ENCODE results near the gene TBC1D9.

TBC1D9 gene

DNA sequence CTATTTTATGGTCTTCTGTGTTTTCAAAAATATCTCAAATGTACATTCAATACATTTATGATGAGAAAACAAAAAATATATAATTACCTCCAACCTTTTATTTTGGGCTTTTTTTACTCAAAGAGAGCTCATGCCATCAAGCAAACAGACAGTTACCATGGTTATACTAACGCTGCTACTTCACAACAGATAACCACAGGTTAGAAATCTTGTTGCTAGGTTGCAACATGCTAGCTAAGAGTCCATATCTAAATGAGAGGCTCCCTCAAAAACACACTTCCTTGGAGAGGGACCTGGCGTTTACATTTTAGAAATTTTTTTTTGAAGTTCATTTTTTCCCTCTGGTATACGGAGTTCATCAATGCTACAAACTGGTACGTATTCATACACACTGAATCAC is 44.3 kb downstream of the TBC1D9 start:
- Histone ChIP-seq H3K79me2 (ENCODE audit: control insufficient read depth, low read length) (no peaks in the 10 kb centered on the region), H3F3A (ENCODE audit: control insufficient read depth, insufficient read depth) (no peaks in the 10 kb centered on the region), H3K36me3 (ENCODE audit: control insufficient read depth, low read length) (no peaks in the 10 kb centered on the region), H3K27ac (ENCODE audit: low read depth, low read length) (no peak overlapping the region), H4K20me1 (ENCODE audit: control insufficient read depth, insufficient read depth, low read depth, low read length) (no peaks in the 10 kb centered on the region), H3K4me1 (ENCODE audit: control insufficient read depth, low read length) (peaks cover 9% of the 10 kb centered on the region), H3K27me3 (ENCODE audit: control insufficient read depth, low read length) (no peaks in the 10 kb centered on the region), H3K4me2 (ENCODE audit: low read length) (no peak overlapping the region), H3K4me3 (ENCODE audit: low read length) (no peak overlapping the region), H3K9me3 (ENCODE audit: control insufficient read depth, insufficient read depth, low read length) (no peaks in the 10 kb centered on the region), H3K9me2 (replicated peaks; ENCODE audit: control insufficient read depth, low read length) (no peaks in the 10 kb centered on the region)
- TF ChIP-seq, protein P1, sequence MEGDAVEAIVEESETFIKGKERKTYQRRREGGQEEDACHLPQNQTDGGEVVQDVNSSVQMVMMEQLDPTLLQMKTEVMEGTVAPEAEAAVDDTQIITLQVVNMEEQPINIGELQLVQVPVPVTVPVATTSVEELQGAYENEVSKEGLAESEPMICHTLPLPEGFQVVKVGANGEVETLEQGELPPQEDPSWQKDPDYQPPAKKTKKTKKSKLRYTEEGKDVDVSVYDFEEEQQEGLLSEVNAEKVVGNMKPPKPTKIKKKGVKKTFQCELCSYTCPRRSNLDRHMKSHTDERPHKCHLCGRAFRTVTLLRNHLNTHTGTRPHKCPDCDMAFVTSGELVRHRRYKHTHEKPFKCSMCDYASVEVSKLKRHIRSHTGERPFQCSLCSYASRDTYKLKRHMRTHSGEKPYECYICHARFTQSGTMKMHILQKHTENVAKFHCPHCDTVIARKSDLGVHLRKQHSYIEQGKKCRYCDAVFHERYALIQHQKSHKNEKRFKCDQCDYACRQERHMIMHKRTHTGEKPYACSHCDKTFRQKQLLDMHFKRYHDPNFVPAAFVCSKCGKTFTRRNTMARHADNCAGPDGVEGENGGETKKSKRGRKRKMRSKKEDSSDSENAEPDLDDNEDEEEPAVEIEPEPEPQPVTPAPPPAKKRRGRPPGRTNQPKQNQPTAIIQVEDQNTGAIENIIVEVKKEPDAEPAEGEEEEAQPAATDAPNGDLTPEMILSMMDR (IDR thresholded peaks at IDR 0.05; ENCODE audit: low read depth, low read length, poor library complexity, severe bottlenecking), result no peak
- no peak for TF ChIP-seq EZH2phosphoT487 (IDR thresholded peaks at IDR 0.05; ENCODE audit: borderline replicate concordance, low read length)

DNA sequence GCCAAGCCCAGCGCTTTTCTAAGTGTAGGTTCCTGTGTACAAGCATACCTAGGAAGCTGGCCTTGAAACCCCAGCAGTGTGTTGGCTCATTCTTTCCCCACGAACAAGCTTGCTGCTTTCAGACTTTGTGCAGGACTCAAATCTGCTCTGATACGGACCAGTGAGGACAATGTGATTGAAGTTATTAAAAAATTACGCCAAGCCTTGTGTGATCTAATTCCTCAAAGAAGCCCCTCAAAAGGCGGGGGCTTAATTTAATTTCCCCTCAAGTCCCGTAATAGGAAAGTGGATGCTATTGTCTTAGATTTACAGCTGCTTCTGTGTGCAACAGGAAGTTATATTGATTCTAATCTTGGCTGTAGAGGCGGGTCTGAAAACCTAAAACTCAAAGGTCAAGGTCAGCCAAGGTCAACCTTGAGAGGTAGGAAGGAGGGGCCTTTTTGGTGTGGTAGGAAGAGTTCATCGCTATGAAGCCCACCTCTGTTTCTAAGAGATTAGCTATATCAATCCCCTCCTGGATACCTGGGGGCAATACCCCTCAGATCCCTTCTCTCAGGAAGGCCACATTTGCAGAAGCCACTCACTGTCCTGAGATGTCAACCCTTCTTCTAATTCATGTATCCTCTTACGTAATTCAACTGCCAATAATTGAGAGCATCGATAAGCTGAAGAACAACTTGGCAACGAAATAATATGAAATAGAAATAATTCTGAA is 45.1 kb downstream of the TBC1D9 start:
- TF ChIP-seq EZH2phosphoT487 (IDR thresholded peaks at IDR 0.05; ENCODE audit: borderline replicate concordance, low read length), result no peak
- TF ChIP-seq, protein P1 (IDR thresholded peaks at IDR 0.05; ENCODE audit: low read depth, low read length, poor library complexity, severe bottlenecking), result no peak
- Histone ChIP-seq H3K27ac (ENCODE audit: low read depth, low read length) (no peak overlapping the region), H3K4me2 (ENCODE audit: low read length) (0 out of 2 replicates have a peak overlapping the region, but pooled peaks have one; percentile 16)

DNA sequence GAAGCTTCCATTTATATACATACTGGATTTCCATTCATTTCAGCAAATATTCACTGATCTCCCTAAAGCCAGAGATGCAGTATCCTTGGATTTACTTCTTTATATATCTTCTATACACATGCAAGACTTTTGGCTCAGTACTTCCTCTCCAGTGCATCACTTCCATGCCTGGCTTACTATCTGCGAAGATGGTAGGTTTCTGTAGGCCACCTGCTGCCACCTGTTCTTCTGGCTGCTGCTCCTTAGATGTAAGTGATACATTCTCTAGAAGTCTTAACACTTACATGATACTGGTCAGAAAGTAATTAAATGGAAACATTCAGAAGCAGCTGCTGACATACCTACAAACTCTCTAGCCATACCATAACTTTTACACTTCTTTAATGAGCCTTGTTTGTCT is 48.9 kb downstream of the TBC1D9 start:
- TF ChIP-seq, protein P1 (IDR thresholded peaks at IDR 0.05; ENCODE audit: low read depth, low read length, poor library complexity, severe bottlenecking), result no peak
- no peak for TF ChIP-seq EZH2phosphoT487 (IDR thresholded peaks at IDR 0.05; ENCODE audit: borderline replicate concordance, low read length)
- Histone ChIP-seq H4K20me1 (ENCODE audit: control insufficient read depth, insufficient read depth, low read depth, low read length) (no peaks in the 10 kb centered on the region), H3K9me3 (ENCODE audit: control insufficient read depth, insufficient read depth, low read length) (no peaks in the 10 kb centered on the region), H3K79me2 (ENCODE audit: control insufficient read depth, low read length) (no peaks in the 10 kb centered on the region), H3K4me1 (ENCODE audit: control insufficient read depth, low read length) (peaks cover 9% of the 10 kb centered on the region), H3F3A (ENCODE audit: control insufficient read depth, insufficient read depth) (no peaks in the 10 kb centered on the region), H3K27me3 (ENCODE audit: control insufficient read depth, low read length) (no peaks in the 10 kb centered on the region), H3K4me2 (ENCODE audit: low read length) (no peak overlapping the region), H3K27ac (ENCODE audit: low read depth, low read length) (no peak overlapping the region), H3K4me3 (ENCODE audit: low read length) (no peak overlapping the region), H3K9me2 (replicated peaks; ENCODE audit: control insufficient read depth, low read length) (no peaks in the 10 kb centered on the region), H3K36me3 (ENCODE audit: control insufficient read depth, low read length) (no peaks in the 10 kb centered on the region)

More for the DNA sequence above, 45.1 kb downstream of the TBC1D9 start:
- Histone ChIP-seq H3K9me2 (replicated peaks; ENCODE audit: control insufficient read depth, low read length) (no peaks in the 10 kb centered on the region), H3K36me3 (ENCODE audit: control insufficient read depth, low read length) (no peaks in the 10 kb centered on the region), H3K27me3 (ENCODE audit: control insufficient read depth, low read length) (no peaks in the 10 kb centered on the region), H3K4me3 (ENCODE audit: low read length) (no peak overlapping the region), H3F3A (ENCODE audit: control insufficient read depth, insufficient read depth) (no peaks in the 10 kb centered on the region), H3K9me3 (ENCODE audit: control insufficient read depth, insufficient read depth, low read length) (no peaks in the 10 kb centered on the region), H4K20me1 (ENCODE audit: control insufficient read depth, insufficient read depth, low read depth, low read length) (no peaks in the 10 kb centered on the region), H3K4me1 (ENCODE audit: control insufficient read depth, low read length) (peaks cover 9% of the 10 kb centered on the region), H3K79me2 (ENCODE audit: control insufficient read depth, low read length) (no peaks in the 10 kb centered on the region)

Data from DOHH2 (cell line).